Thyroid gland (tissue), 4 donors: ENCODE results near the gene CCDC172.

ENCODE experiments used
- CTCF ChIP-seq, 6 experiments: fragments of 200-600 bp in 3 of 6; fragments of 450-650 bp in 3 of 6; sonication (generic) in 3 of 6; IDR thresholded peaks; one replicate each; pipeline ENCODE4 v1.5.1; 2016 to 2019; ENCODE audit warnings: antibody characterized with exemption in 6 of 6, mild to moderate bottlenecking in 2 of 6, inconsistent platforms in 1 of 6, moderate library complexity in 1 of 6
- POLR2A ChIP-seq, 2 donors: fragments of 450-650 bp; IDR thresholded peaks; one replicate each; pipeline ENCODE4 v1.6.1; 2017; ENCODE audit warnings: antibody characterized with exemption in 2 of 2, mild to moderate bottlenecking in 2 of 2, moderate library complexity in 1 of 2

GRCh38 chr10:116289652-116290051, 34.6 kb upstream of the CCDC172 start:
- TF ChIP-seq CTCF (IDR thresholded peaks at IDR 0.05) (no peak), POLR2A (IDR thresholded peaks at IDR 0.05) (no peak)
